K562 (cell line): ENCODE data around the gene CYB5R2.

Experiments
- CBX5 ChIP-seq: IDR thresholded peaks from 2 replicates; pipeline ENCODE4 v1.6.1; 2014; ENCODE audit warnings: low read depth, borderline replicate concordance
- CHD4 ChIP-seq: fragments of 200-600 bp; sonication (generic); IDR thresholded peaks from 3 replicates; pipeline ENCODE4 v1.6.1; 2012; ENCODE audit warnings: low read depth, mild to moderate bottlenecking, mixed read lengths, low read length, inconsistent platforms; ENCODE audit not compliant: insufficient read depth, insufficient replicate concordance, poor library complexity, severe bottlenecking
- CTCF ChIP-seq, 3 experiments: IDR thresholded peaks in 2 of 3; conservative IDR thresholded peaks in 1 of 3; 2 replicates each; pipeline ENCODE4 v1.5.1; 2011 to 2012; ENCODE audit warnings: low read length in 3 of 3, mild to moderate bottlenecking in 3 of 3, control low read depth in 2 of 3, improper control_type of control experiment in 1 of 3, inconsistent platforms in 1 of 3, low read depth in 1 of 3, mixed read lengths in 1 of 3, moderate library complexity in 1 of 3; ENCODE audit not compliant: insufficient read depth in 2 of 3
- DPF2 ChIP-seq: fragments of 450-650 bp; IDR thresholded peaks from 2 replicates; pipeline ENCODE4 v1.6.1; 2016
- ETV6 ChIP-seq, 3 experiments: fragments of 150-350 bp in 1 of 3; sonication (generic) in 1 of 3; formaldehyde crosslinking in 1 of 3; IDR thresholded peaks; 2 replicates each; pipeline versions ENCODE4 v1.6.1 to v1.8.0; 2014 to 2022; ENCODE audit warnings: borderline replicate concordance in 2 of 3, low read depth in 2 of 3, antibody characterized with exemption in 1 of 3, low read length in 1 of 3, mild to moderate bottlenecking in 1 of 3, missing genetic modification reagents in 1 of 3
- FOXJ3 ChIP-seq: sonication (generic); formaldehyde crosslinking; IDR thresholded peaks from 2 replicates; pipeline ENCODE4 v1.4.0; 2020; ENCODE audit warnings: mild to moderate bottlenecking, missing genetic modification reagents
- GATA2 ChIP-seq: sonication (generic); formaldehyde crosslinking; IDR thresholded peaks from 2 replicates; pipeline ENCODE4 v1.4.0; 2020; ENCODE audit warnings: mild to moderate bottlenecking, missing genetic modification reagents
- NFIC ChIP-seq: fragments of 450-650 bp; IDR thresholded peaks from 2 replicates; pipeline ENCODE4 v1.6.1; 2017; ENCODE audit warnings: mild to moderate bottlenecking, inconsistent platforms
- RAD21 ChIP-seq, 2 experiments: fragments of 250-450 bp in 1 of 2; fragments of 450-650 bp in 1 of 2; sonication (Bioruptor Pico) in 1 of 2; formaldehyde crosslinking in 1 of 2; IDR thresholded peaks in 1 of 2; conservative IDR thresholded peaks in 1 of 2; 2 replicates each; pipeline versions ENCODE4 v1.4.0 to v1.8.0; 2020 to 2022; ENCODE audit warnings: mild to moderate bottlenecking in 2 of 2, moderate library complexity in 1 of 2
- TEAD2 ChIP-seq: fragments of 450-650 bp; IDR thresholded peaks from 2 replicates; pipeline ENCODE4 v1.6.1; 2016; ENCODE audit warnings: missing genetic modification characterization, control low read depth, missing compliant biosample characterization
- TF ChIP-seq, protein P1 (sequence below): IDR thresholded peaks from 2 replicates; pipeline ENCODE4 v1.6.1; 2011; ENCODE audit not compliant: insufficient read length; ENCODE audit errors: extremely low read depth

DNA sequence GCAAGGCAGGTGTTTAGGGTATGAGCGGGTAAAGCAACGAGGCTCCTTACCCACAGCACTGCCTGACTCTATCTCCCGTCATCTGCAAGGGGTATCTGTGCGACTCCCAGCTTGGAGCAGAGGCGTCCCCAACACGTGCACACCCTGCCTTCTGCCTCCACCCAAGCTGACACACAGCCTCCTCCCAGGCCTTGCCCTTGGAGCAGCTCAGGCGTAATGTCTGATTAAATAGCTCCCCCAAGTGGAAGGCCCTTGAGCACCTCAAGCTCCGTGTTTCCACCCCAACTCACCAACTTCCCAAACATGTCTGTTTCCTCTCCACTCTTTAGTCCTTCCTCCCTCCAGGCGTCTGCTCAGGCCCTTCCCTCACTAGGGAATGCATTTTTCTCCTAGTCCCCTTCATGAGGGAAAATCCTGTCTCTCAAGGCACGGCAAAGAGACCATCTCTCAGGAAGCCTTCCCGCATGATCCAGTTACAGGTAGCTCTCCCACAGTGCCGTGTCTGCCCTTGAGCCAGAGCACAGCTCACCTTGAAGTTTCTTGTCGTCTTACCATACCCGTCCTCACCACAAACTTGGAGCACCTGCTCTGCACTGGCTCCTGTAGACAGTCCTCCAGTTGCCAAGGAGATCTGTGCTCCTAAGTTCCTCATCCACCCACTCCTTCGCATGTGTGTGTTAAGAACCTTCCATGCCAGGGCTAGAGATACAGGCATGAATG lies 15.8 kb downstream of the CYB5R2 start:
- TF ChIP-seq DPF2, result no peak
- TF ChIP-seq CTCF (IDR thresholded peaks at IDR 0.05 in 2 of 3, conservative IDR thresholded peaks at IDR 0.05 in 1 of 3; ENCODE audit: insufficient read depth in 2 of 3, low read depth in 1 of 3, low read length in 3 of 3), result peak; percentile 67 to 87 (median 70)
- no peak for TF ChIP-seq GATA2
- peak; percentile 86 to 92 for TF ChIP-seq RAD21 (CRISPR knock-in tag; conservative IDR thresholded peaks at IDR 0.05 in 1 of 2, IDR thresholded peaks at IDR 0.05 in 1 of 2)
- TF ChIP-seq CHD4, result no peak
- TF ChIP-seq FOXJ3 (CRISPR knock-in tag), result no peak
- TF ChIP-seq CBX5, result no peak
- TF ChIP-seq TEAD2 (tag), result no peak
- TF ChIP-seq, protein P1, sequence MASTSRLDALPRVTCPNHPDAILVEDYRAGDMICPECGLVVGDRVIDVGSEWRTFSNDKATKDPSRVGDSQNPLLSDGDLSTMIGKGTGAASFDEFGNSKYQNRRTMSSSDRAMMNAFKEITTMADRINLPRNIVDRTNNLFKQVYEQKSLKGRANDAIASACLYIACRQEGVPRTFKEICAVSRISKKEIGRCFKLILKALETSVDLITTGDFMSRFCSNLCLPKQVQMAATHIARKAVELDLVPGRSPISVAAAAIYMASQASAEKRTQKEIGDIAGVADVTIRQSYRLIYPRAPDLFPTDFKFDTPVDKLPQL, result no peak
- no peak for TF ChIP-seq ETV6 (IDR thresholded peaks at IDR 0.05; ENCODE audit: borderline replicate concordance in 1 of 2, low read depth in 2 of 2, low read length in 1 of 2)
- TF ChIP-seq ETV6 (CRISPR knock-in tag; IDR thresholded peaks at IDR 0.05; ENCODE audit: borderline replicate concordance), result no peak
- TF ChIP-seq NFIC, result no peak
